ENCODE results near the gene HMOX2.
A peak's percentile ranks its signal among the peaks of the same experiment; 100 is the strongest.

The HMOX2 gene

DNA sequence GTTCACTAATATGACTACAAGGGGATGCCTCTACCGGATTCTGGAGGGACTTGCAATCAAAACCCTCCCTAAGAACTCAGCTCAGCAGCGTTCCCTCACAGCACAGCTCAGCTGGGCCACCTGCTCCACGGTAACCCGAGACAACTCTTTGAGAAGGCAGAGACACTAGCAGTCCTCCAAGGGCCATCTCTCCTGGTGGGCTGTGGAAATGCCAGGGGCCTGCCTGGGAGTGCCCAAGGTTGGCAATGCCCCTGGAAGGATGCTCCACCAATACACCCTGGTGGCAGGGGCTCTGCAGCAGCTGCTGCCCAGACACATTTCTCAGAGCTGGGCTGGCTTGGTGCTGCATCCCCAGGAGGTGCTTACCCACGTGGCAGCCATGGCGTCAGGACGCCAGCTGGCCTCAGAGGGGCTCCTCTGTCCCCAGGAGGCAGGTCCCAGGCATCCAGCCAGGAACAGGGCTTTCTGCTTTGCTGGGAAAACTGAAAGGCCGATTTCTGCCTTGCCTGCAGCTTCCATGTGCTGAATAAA is 45.9 kb downstream of the HMOX2 start:
- DNase-seq (ENCODE audit: low read depth in 4 of 4, low spot score in 1 of 4): no peak

DNA sequence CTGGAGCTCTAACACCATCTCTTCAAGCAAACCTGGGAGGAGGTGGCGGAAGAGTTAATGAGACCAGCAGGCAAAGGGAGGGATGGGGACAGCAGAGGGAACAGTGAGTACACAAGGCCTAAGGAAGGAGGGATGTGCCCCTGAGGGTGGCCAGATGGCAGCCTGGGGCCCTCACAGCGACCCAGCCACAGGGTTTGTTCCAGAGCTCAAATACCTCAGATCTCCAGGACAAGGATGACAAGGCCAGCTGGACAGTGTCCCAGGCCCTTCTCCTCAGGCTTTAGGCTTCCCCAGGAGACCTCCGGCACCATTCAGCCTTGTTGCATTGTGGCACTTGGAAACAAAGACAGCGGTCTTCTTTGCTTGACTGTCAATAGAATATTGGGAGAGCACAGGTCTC is 47.5 kb downstream of the HMOX2 start:
- no peak for DNase-seq (ENCODE audit: low read depth in 4 of 4, low spot score in 1 of 4)

DNA sequence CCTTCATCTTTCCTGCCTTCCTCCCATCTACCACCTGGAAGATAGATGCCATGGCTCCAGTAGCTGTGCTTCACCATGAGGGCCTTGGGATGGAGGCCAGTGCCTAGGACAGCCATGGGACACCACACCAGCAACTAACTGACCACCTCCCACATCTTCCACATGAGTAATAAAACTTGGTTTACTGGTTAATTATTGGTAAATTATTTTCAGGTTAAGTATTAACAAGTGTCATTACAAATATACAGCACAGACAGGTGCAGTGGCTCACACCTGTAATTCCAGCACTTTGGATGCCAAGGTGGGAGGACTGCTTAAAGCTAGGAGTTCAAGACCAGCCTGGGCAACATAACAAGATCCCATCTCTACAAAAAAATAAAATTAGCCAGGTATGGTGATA is 48.4 kb downstream of the HMOX2 start:
- DNase-seq (ENCODE audit: low read depth in 4 of 4, low spot score in 1 of 4): no peak

DNA sequence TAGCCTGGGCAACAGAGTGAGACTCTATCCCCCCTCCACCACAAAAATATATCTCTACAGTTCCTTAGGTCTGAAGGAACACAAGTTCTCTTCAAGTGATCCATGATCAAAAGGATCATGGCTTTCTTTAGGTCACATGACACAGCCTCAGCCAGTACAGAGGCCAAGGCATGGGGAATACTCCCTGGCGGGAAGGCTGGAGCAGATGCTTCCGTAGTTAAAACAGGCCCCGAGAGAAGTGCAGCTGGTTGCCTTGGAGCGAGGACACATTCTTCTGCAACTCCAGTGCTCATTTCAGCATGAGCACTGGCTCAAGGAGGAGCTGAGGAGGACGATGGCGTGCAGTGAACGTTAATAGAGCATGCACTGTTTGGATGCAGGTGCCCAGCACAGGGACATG is 48.9 kb downstream of the HMOX2 start:
- DNase-seq (ENCODE audit: low read depth in 4 of 4, low spot score in 1 of 4): no peak

DNA sequence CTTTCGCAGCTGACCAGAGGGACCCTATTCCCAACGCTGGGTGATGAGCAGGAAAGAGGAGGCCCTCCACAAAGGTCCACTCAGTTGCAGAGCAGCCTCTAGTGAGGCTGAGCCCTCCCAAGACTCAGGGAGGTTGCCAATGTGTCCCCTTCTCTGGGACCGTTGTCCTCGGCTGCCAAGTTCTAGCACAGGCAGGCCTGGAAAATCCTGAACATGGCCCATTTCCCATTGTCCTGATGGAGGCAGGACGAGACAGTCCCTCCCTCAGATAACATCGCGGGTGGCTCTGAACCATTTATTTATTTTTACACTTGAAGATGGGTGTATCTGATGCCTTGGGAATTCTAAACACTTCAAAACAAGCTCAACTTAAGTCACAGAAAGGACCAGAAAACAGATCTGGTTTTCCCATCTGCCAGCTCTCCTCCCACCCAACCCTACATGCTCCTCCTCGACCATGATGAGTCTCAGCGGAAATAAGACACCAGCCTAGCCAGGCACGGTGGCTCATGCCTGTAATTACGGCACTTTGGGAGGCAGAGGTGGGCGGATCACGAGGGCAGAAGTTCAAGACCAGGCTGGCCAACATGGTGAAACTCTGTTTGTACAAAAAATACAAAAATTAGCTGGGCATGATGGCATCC is 49.6 kb downstream of the HMOX2 start:
- DNase-seq (ENCODE audit: low read depth in 4 of 4, low spot score in 1 of 4): no peak

DNA sequence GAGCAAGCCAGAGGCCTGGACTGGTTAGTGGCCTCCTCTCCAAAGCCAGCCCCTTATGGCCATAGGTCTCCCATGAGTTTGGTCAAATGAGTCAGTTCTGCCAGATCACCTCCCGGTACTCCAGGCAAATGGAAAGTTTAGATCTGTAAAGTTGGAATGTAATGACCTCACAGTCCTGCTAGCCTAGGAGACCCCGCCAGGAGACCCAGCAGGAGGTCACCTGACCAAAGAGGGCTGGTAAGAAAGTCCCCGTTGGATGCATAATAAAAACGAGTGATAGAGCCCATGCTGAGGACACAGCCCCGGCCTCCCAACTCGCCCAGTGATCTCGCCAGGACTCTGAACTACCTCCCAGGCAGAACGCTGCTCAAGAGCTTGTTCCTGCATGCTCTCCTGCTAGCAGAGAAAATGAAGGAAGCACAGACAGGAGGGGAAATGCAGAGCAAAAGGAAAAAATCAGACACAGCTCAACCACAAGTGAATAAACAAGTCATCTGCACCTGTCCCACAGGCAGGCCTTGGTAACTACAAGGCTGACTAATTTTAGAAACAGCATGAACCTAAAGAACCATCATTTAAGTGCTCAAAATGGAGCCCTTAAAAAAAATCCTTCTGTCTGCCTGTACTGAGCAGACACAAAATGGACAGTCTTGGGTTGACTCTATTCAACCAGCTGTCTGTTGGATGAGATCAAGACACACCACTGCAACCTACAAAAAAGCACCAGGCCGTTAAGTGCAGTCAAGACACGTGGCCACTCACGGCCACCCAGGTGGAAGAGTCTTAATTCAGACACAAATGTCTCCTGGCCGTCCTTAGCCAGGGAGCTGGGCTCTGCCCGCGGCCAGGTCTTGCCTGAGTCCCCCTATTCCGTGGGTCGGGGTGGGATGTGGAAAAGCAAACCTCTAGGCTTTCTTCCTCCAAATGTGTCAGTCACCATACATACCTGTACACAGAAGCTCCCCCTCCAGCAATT is 53.2 kb downstream of the HMOX2 start:
- DNase-seq (ENCODE audit: low read depth in 4 of 4, low spot score in 1 of 4): no peak

DNA sequence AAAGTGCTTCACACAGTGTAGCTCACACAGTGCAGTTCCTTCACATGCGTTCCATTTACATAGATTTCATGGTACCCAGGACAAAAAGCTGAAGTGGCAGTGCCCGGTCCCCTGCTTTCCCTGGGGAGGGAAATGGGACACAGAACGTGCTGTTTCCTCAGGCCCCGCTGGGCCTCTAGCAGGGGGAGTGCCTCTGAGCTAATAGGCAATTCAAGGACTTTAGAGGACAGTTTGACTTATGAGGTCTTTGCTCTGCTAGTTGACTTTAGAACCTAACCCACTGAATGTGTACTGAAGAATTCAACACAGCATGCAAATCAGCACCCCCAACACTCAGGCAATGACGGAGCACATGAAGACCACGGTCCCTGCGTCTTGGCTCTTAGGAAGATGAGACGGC is 55.6 kb downstream of the HMOX2 start:
- DNase-seq (ENCODE audit: low read depth in 4 of 4, low spot score in 1 of 4): no peak

DNA sequence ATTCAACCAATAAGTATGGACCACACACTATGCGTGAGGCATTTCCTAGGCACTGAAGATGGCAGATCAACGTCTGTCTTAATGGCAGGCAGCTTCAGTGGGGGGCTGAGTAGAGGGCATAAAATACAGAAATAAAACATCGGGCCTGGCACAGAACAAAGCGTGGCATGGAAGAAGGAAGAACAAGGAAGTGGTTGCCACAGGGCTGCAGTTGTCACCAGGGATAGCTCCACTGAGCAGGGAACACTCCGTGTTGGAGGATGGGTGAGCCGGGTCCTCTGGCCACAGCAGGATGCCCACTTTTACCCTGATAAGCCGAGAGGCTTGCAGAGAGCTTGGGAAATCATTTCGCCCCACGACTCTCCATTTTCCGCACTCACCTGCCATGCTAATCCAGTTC is 56.0 kb downstream of the HMOX2 start:
- no peak for DNase-seq (ENCODE audit: low read depth in 4 of 4, low spot score in 1 of 4)

DNA sequence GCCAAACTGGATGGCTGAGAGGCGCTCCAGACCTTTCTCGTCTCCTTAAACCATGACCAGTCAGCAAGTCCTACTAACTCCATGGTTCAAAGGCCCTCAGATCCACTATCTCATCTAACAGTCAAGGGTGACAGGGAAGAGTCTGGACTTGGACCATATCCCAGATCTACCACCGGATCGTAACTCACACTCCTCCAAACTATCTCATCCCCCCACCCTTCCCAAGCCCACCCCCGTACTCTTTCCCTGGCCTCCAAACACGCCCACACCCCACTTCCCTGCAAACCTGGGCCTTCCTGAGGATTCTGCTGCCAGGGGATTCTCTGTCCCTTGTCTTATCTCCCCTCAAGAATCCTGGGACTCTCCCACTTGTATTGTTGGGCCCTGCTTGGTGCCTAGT is 57.3 kb downstream of the HMOX2 start:
- DNase-seq (ENCODE audit: low read depth in 4 of 4, low spot score in 1 of 4): no peak

DNA sequence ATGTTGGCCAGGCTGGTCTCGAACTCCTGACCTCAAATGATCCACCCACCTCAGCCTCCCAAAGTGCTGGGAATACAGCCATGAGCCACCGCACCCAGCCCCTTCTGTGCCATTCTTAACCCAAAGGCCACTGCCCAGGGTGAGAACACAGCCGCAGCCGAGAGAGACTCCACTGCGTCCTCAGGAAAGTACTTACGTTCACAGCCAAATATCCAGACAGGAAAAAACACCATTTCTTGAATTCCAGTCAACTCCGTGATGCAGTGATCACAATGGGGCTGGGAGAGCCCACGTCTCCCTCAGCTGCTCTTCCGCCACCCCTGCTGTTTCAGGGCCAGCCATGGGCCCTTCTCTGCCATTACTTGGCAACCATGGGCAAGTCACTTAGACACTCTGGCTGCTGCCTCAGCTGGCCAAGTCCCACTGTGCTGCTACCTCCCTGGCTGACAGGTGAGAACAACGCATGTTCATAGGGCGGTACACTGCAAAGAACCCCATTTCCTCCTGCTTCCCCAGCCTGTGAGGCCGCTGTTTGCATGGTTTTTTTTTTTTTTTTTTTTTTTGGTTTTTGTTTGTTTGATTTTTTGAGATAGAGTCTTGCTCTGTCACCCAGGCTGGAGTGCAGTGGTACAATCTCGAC is 58.1 kb downstream of the HMOX2 start:
- DNase-seq (ENCODE audit: low read depth in 4 of 4, low spot score in 1 of 4): no peak

DNA sequence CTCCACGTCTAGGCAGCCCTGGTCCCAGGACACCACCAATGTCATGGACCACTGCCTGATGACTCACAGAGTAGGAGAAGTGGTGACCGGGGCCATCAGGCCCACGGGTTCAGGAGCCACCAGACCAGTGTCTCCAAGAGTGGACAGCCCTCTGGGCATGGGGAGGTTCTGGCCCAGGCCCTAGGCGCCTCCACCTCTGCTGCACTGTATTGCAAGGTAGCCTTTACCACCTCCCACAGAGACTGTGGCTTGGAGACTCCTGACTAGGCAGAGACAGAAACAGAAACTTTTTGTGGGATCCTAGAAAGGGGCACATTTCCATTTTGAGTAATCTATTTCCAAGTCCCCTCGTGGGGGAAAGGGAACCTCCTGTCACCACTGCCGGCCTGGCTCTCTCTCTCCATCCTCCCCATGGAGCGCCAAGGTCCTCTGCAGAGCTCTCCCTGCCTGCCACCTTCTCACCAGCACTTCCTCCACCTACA is 59.5 kb downstream of the HMOX2 start:
- DNase-seq (ENCODE audit: low read depth in 4 of 4, low spot score in 1 of 4): no peak

DNA sequence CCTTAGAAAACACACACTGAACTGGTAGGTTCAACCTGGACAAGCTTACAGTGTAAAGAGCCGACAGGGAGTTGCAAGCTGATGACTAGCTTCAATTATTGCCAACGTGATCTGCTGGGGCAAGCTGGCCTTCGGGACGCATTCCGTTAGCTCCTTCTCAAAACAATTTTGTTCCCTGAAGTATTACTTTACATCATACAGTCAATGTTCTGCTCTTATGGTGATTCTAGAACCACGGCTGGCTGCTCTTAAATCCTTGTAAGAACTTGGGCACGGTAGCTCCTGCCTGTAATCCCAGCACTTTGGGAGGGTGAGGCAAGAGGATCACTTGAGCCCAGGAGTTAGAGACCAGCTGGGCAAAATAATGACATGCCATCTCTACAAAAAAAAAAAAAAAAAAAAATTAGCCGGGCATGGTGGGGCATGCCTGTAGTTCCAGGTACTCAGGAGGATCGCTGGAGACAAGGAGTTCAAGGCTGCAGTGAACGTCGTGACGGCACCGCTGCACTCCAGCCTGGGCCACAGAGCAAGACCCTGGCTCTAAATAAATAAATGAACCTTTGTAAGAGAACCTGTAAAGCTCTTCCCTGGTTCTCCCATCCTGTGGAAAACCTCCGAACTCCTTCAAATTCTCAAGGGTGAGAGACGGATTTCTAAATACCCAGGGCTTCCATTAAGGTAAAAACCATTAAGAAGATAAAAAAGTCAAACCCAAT is 60.4 kb downstream of the HMOX2 start:
- no peak for DNase-seq (ENCODE audit: low read depth in 4 of 4, low spot score in 1 of 4)

DNA sequence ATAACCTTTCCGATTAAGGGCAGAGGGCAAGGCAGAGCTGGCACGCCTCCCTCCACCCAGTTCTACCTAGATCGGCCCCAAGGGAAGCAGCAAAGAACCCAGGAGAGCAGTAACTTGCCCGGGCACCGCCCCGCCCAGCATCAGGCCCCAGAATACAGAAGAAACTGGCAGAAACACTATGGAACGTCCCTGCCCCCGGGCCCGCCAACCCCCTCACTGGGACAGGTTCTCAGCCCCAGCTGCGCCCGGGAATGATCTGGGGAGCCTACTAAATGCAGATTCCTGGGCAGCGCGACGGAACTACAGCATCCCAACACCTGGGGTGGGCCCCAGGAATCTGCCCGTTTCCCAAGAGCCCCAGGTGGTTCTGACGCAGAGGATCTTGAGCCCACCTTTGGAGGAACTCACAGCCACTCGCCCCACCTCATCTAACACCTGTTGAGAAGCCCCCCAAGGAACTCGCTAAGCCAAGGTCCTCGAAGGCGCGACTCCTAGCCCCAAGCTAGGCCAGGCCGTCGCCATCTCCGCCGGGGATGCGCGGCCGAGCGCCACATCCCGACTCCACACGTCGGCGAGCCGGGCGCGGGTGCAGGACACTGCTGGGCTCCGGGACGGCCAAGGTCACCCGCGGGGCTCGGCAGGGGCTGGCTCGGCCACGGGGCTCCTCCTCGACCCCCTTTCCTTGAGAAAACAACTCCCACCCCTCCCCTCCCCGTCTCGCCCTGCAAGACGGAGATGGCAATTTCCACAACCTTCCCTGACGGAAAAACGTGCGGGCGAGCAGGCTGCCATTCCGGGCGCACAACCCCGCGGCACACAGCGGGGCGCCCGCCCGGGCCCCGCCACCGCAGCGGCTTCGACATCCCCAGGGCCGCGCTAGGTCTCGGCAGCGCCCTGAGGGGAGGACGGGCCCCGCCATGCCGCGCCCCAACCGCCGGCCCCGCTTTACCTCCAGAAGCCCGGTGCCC is 61.5 kb downstream of the HMOX2 start:
- DNase-seq (ENCODE audit: low read depth in 4 of 4, low spot score in 1 of 4): no peak

DNA sequence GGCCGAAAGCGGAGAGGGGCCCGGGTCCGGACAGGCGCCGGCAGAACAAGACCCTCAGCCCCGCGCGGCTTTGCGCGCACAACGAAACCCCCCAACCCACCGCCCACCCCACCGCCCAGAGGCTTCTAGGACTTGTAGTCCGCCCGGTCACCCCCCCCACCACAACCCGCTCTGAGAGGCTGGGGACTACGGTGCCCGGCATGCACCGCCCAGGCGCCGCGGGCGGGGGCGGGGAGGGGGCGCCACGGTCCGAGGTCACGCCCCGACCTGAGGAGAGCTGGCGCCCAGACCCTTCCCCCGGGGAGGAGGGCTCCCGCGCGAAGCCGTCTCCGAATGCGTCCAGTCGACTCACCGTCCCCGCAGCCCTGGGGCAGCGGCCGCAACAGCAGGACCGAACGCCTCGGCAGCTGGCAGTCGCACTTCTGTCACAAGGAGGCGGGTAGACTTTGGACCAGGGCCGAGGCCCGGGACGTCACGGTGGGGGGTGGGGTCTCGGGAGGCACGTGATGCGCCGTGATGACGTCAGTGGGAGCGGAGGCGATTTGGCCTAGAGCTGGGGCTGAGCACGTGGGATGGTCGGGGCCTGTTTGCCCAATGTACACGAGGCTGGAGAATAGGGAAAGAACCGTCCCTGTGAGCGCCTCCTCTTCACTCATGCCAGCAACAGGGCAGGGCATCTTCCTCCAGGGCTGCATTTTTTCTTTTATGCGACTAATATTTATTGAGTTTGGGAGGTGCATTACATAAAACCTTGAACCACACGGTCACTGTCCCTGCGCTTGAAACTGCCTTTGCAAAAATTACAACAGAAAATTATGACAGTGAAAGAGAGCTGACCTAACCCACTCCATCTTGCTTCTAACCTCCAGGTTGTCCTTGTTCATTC is 62.4 kb downstream of the HMOX2 start, which contains the start of gene CDIP1:
Gene CDIP1 (minus strand): TSS at position 424 of the 886 bp plus-strand sequence. CDS start 24,643 bp downstream, outside the sequence.
- peak; percentile 94 to 97 (median 96) for DNase-seq (ENCODE audit: low read depth in 4 of 4, low spot score in 1 of 4)

DNA sequence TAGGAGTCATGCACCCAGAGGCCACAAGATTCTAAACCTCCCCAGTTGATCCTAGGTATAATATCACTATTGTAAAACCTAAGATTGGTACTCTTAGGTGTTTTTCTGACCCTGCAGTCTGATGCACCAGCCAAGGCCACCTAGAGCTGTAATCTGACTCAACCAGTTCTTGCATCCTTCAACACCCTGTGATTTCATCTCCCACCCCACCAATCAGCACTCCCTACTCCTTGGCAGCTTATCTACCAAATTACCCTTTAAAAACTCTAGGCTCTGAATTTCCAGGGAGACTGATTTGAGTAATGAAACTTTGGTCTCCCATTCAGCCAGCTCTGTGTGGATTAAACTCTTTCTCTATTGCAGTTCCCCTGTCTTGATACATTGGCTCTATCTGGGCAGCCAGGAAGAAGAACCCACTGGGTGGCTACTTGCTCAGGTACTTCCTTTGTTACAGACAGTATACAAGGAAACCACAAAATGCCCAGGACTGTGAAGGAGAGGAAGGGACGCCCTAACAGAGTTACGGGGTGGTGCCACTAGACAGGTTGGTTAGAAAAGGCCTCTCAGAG is 63.6 kb downstream of the HMOX2 start:
- no peak for DNase-seq (ENCODE audit: low read depth in 4 of 4, low spot score in 1 of 4)

DNA sequence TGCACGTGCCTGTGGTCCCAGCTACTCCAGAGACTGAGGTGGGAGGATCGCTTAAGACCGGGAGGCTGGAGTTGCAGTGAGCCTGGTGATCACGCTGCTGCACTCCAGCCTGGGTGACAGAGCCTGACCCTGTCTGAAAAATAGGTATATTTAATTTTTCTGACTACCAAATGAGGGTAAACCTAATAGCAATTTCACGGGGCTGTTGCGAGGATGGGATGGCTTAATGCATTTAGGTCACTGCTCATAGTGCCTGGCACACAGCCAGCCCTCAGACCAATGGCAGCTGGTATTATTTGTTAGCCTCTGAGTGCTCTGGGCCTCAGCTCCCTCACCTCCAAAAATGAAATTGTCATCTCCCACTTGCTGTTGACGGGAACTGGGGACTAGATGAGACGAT is 68.3 kb downstream of the HMOX2 start:
- no peak for DNase-seq (ENCODE audit: low read depth in 4 of 4, low spot score in 1 of 4)

DNA sequence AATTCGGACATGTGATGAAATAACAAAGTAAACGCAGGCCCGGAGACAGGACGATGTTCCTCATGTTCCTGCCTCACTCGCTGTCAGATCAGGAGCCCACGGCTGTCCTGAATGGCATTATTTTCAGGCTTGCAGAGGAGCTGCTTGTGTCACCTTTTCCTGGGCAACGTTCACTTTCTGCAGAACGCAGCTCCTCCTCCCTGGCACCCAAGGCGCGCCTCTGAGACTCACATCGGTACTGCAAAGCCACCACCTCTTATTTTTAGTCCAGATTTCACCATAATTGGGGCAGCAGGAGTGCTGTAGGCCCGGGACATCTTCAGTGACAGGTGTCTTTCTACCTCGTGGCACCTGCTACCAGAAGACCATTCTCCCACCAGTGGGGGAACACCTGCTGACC is 71.9 kb downstream of the HMOX2 start:
- no peak for DNase-seq (ENCODE audit: low read depth in 4 of 4, low spot score in 1 of 4)

DNA sequence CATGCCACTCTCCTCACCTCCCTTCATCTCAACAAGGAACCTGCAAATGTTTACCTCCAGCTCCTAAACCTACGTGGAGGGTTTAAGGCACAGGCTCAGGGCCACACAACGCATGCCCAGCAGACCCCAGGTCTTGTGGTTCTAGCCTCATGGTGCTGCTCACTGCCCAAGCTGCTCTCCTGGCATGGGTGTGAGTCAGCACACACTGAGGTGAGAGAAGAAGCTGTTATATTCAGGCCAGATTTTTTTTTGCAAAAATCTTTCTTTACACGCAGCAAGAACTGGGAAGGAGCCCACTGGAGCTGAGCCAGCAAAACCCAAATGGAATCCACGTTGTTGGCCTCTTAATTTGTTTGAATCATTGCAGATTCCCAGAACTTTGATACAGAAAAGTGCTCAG is 74.4 kb downstream of the HMOX2 start:
- DNase-seq (ENCODE audit: low read depth in 4 of 4, low spot score in 1 of 4): no peak

All from stimulated activated CD4-positive, alpha-beta T cell treated with anti-CD3 and anti-CD28 coated beads, Interleukin-1b, Interleukin-23, amount 100 ng/mL, for 24 hours (primary cell).